ENCODE results near the gene PNPLA2. TPM values are rescaled to one million over a fixed set of nuclear protein-coding genes. Genes with fewer than 3 reads are reported as not detected.

PNPLA2 gene
- total RNA-seq, 1 donor from 2014 or later, result 55.6 TPM

GRCh38 chr11:849104-849824 lies 30.6 kb downstream of the PNPLA2 start:
- no peaks in the 10 kb centered on the region for H3K36me3 Mint-ChIP-seq
- DNase-seq (ENCODE audit: extremely low spot score, unreplicated experiment), result peak; percentile 85
- H3K4me1 Mint-ChIP-seq (ENCODE audit: unreplicated experiment), result peaks cover 9% of the 10 kb centered on the region
- TF ChIP-seq CTCF (conservative IDR thresholded peaks at IDR 0.05), result no peak
- no peak overlapping the region for H3K27ac Mint-ChIP-seq
- peak overlapping the region; percentile 72 for H3K4me3 Mint-ChIP-seq
- no peaks in the 10 kb centered on the region for H3K9me3 Mint-ChIP-seq
- H3K27me3 Mint-ChIP-seq, result peaks cover 3% of the 10 kb centered on the region

- DNase-seq (ENCODE audit: extremely low spot score, unreplicated experiment), result no peak
- Mint-ChIP-seq H3K36me3 (no peaks in the 10 kb centered on the region), H3K4me1 (ENCODE audit: unreplicated experiment) (peaks cover 4% of the 10 kb centered on the region), H3K9me3 (no peaks in the 10 kb centered on the region), H3K27me3 (peaks cover 3% of the 10 kb centered on the region), H3K27ac (no peak overlapping the region), H3K4me3 (peak overlapping the region; percentile 84)
- TF ChIP-seq CTCF (conservative IDR thresholded peaks at IDR 0.05), result no peak
Measured at GRCh38 chr11:849951-850774, 31.4 kb downstream of the PNPLA2 start.

- no peaks in the 10 kb centered on the region for H3K36me3 Mint-ChIP-seq
Measured at GRCh38 chr11:850775-851763, 32.4 kb downstream of the PNPLA2 start.

GRCh38 chr11:852762-853161 lies 34.0 kb downstream of the PNPLA2 start:
- peaks cover 3% of the 10 kb centered on the region for H3K27me3 Mint-ChIP-seq
- H3K27ac Mint-ChIP-seq, result no peak overlapping the region
- no peak overlapping the region for H3K4me3 Mint-ChIP-seq
- TF ChIP-seq CTCF (conservative IDR thresholded peaks at IDR 0.05), result no peak
- no peaks in the 10 kb centered on the region for H3K4me1 Mint-ChIP-seq (ENCODE audit: unreplicated experiment)
- H3K9me3 Mint-ChIP-seq, result no peaks in the 10 kb centered on the region
- DNase-seq (ENCODE audit: extremely low spot score, unreplicated experiment), result no peak
- no peaks in the 10 kb centered on the region for H3K36me3 Mint-ChIP-seq

More at GRCh38 chr11:850775-851763, 32.4 kb downstream of the PNPLA2 start:
- Mint-ChIP-seq H3K9me3 (no peaks in the 10 kb centered on the region), H3K27ac (no peak overlapping the region), H3K27me3 (peaks cover 3% of the 10 kb centered on the region), H3K4me3 (peak overlapping the region; percentile 84), H3K4me1 (ENCODE audit: unreplicated experiment) (peaks cover 4% of the 10 kb centered on the region)
- no peak for DNase-seq (ENCODE audit: extremely low spot score, unreplicated experiment)
- TF ChIP-seq CTCF (conservative IDR thresholded peaks at IDR 0.05), result peak; percentile 29
